H9 (cell line): ENCODE measurements around the gene ZNF37A. TPM values are rescaled to one million over a fixed set of nuclear protein-coding genes. Genes with fewer than 3 reads are reported as not detected.
"Not testable (repeated sequence)": the region's sequence is repeated elsewhere in the genome, so short reads cannot be mapped to it uniquely, and the experiment has no call there.

Source experiments
- DNase-seq: peaks from one replicate; pipeline ENCODE4 v3.0.0-alpha.2; 2017
- H2AFZ ChIP-seq: one replicate; pipeline ENCODE4 v1.6.1; 2013; ENCODE audit warnings: mild to moderate bottlenecking, low read length, control low read depth, moderate library complexity
- H2AK5ac ChIP-seq: 2 replicates; pipeline ENCODE4 v1.6.1; 2013; ENCODE audit warnings: low read length, control low read depth, mixed read lengths; ENCODE audit not compliant: insufficient read length
- H2BK120ac ChIP-seq: one replicate; pipeline ENCODE4 v1.6.1; 2013; ENCODE audit warnings: low read depth, mild to moderate bottlenecking, low read length, control low read depth, inconsistent platforms; ENCODE audit not compliant: poor library complexity, severe bottlenecking
- H2BK12ac ChIP-seq: 2 replicates; pipeline ENCODE4 v1.6.1; 2013; ENCODE audit warnings: low read length, control low read depth, mixed read lengths, low read depth; ENCODE audit not compliant: insufficient read length
- H2BK15ac ChIP-seq: 2 replicates; pipeline ENCODE4 v1.6.1; 2013; ENCODE audit warnings: low read depth, low read length, control low read depth
- H2BK20ac ChIP-seq: one replicate; pipeline ENCODE4 v1.6.1; 2013; ENCODE audit warnings: low read depth, mild to moderate bottlenecking, low read length, control low read depth, inconsistent platforms; ENCODE audit not compliant: poor library complexity, severe bottlenecking
- H2BK5ac ChIP-seq: 2 replicates; pipeline ENCODE4 v1.6.1; 2013; ENCODE audit warnings: low read length, control low read depth, mixed read lengths; ENCODE audit not compliant: insufficient read length
- H3K14ac ChIP-seq: 2 replicates; pipeline ENCODE4 v1.6.1; 2013; ENCODE audit warnings: low read length, control low read depth; ENCODE audit not compliant: insufficient read depth
- H3K18ac ChIP-seq: 2 replicates; pipeline ENCODE4 v1.6.1; 2013; ENCODE audit warnings: low read depth, mild to moderate bottlenecking, mixed read lengths, low read length, control low read depth; ENCODE audit not compliant: insufficient read length
- H3K23ac ChIP-seq: 2 replicates; pipeline ENCODE4 v1.6.1; 2013; ENCODE audit warnings: low read length, control low read depth, mixed read lengths, low read depth; ENCODE audit not compliant: insufficient read length
- H3K23me2 ChIP-seq: 2 replicates; pipeline ENCODE4 v1.6.1; 2013; ENCODE audit warnings: low read depth, mild to moderate bottlenecking, mixed read lengths, low read length, control low read depth; ENCODE audit not compliant: insufficient read length, poor library complexity, severe bottlenecking
- H3K27ac ChIP-seq: 2 replicates; pipeline ENCODE4 v1.5.1; 2013; ENCODE audit warnings: low read length, control low read depth, mixed read lengths, low read depth; ENCODE audit not compliant: insufficient read length
- H3K27me3 ChIP-seq: 2 replicates; pipeline ENCODE4 v1.6.1; 2013; ENCODE audit warnings: low read length, control low read depth, inconsistent platforms; ENCODE audit not compliant: insufficient read depth
- H3K4ac ChIP-seq: 2 replicates; pipeline ENCODE4 v1.6.1; 2013; ENCODE audit warnings: low read depth, mild to moderate bottlenecking, control low read depth, inconsistent platforms, low read length, moderate library complexity
- H3K4me1 ChIP-seq: 2 replicates; pipeline ENCODE4 v1.6.1; 2013; ENCODE audit warnings: low read length, control low read depth, inconsistent platforms; ENCODE audit not compliant: insufficient read depth
- H3K4me2 ChIP-seq: 2 replicates; pipeline ENCODE4 v1.6.1; 2013; ENCODE audit warnings: low read length, control low read depth, mixed read lengths; ENCODE audit not compliant: insufficient read length, insufficient read depth
- H3K56ac ChIP-seq: 2 replicates; pipeline ENCODE4 v1.6.1; 2013; ENCODE audit warnings: low read depth, mild to moderate bottlenecking, mixed read lengths, low read length, control low read depth; ENCODE audit not compliant: insufficient read length
- H3K79me1 ChIP-seq: 2 replicates; pipeline ENCODE4 v1.6.1; 2013; ENCODE audit warnings: low read depth, mild to moderate bottlenecking, moderate library complexity, low read length, control low read depth, inconsistent platforms; ENCODE audit not compliant: insufficient read depth, poor library complexity, severe bottlenecking
- H3K79me2 ChIP-seq: 2 replicates; pipeline ENCODE4 v1.6.1; 2013; ENCODE audit warnings: low read length, control low read depth, inconsistent platforms; ENCODE audit not compliant: insufficient read depth
- H3K9ac ChIP-seq: 2 replicates; pipeline ENCODE4 v1.6.1; 2013; ENCODE audit warnings: low read length, control low read depth, mixed read lengths; ENCODE audit not compliant: insufficient read length; ENCODE audit errors: extremely low read depth
- H3K9me3 ChIP-seq: one replicate; pipeline ENCODE4 v1.6.1; 2013; ENCODE audit warnings: low read depth, low read length, inconsistent platforms; ENCODE audit not compliant: control insufficient read depth
- H3T11ph ChIP-seq: one replicate; pipeline ENCODE4 v1.6.1; 2013; ENCODE audit warnings: mild to moderate bottlenecking, low read length, control low read depth, inconsistent platforms
- H4K20me1 ChIP-seq: one replicate; pipeline ENCODE4 v1.6.1; 2013; ENCODE audit not compliant: control insufficient read depth, insufficient read length, insufficient read depth
- H4K5ac ChIP-seq: 2 replicates; pipeline ENCODE4 v1.6.1; 2013; ENCODE audit warnings: low read depth, mild to moderate bottlenecking, mixed read lengths, low read length, control low read depth; ENCODE audit not compliant: insufficient read length
- H4K8ac ChIP-seq: replicated peaks from 2 replicates; pipeline ENCODE4 v1.6.1; 2013; ENCODE audit warnings: low read length, control low read depth, mixed read lengths, low read depth; ENCODE audit not compliant: insufficient read length
- H4K91ac ChIP-seq: 2 replicates; pipeline ENCODE4 v1.6.1; 2013; ENCODE audit warnings: low read depth, mild to moderate bottlenecking, moderate library complexity, mixed read lengths, low read length, control low read depth; ENCODE audit not compliant: insufficient read length
- H3K27ac Mint-ChIP-seq, 3 experiments: 2 replicates in 2 of 3; 3 replicates in 1 of 3; pipeline ENCODE4 v1.8.0; 2020 to 2021; ENCODE audit warnings: mixed read lengths in 3 of 3, mild to moderate bottlenecking in 1 of 3, moderate library complexity in 1 of 3
- H3K27me3 Mint-ChIP-seq: 2 replicates; pipeline ENCODE4 v1.8.0; 2021; ENCODE audit warnings: low read depth, mild to moderate bottlenecking, moderate library complexity, mixed read lengths
- H3K36me3 Mint-ChIP-seq, 3 experiments: 2 replicates in 2 of 3; 3 replicates in 1 of 3; pipeline ENCODE4 v1.8.0; 2020 to 2021; ENCODE audit warnings: low read depth in 3 of 3, mixed read lengths in 3 of 3; ENCODE audit not compliant: insufficient read depth in 1 of 3
- H3K4me1 Mint-ChIP-seq, 2 experiments: 2 replicates each; pipeline ENCODE4 v1.8.0; 2020; ENCODE audit warnings: mixed read lengths in 2 of 2
- H3K4me3 Mint-ChIP-seq, 2 experiments: 2 replicates in 1 of 2; 3 replicates in 1 of 2; pipeline ENCODE4 v1.8.0; 2020 to 2021; ENCODE audit warnings: mild to moderate bottlenecking in 2 of 2, mixed read lengths in 2 of 2, moderate library complexity in 1 of 2
- H3K9me3 Mint-ChIP-seq, 2 experiments: 2 replicates in 1 of 2; 3 replicates in 1 of 2; pipeline ENCODE4 v1.8.0; 2020; ENCODE audit warnings: mild to moderate bottlenecking in 2 of 2, mixed read lengths in 2 of 2, moderate library complexity in 1 of 2
- WGBS: extraction: QIAGEN DNeasy Blood & Tissue Kit; methylation state at CpG from one replicate; pipeline ENCODE4 v1.1.7; 2013; ENCODE audit warnings: missing lambda C conversion rate, low lambda C conversion rate, mixed read lengths; ENCODE audit not compliant: insufficient read length; ENCODE audit errors: extremely low coverage; 5-methylcytosine and 5-hydroxymethylcytosine counted together
- total RNA-seq: library from RNA; stranded (reverse); gene quantifications from 2 replicates; pipeline ENCODE4 v1.2.1, GENCODE V29; 2021
- TF ChIP-seq, protein P1 (sequence below): fragments of 200-600 bp; sonication (generic); conservative IDR thresholded peaks from 3 replicates; pipeline ENCODE4 v1.8.0; 2021; ENCODE audit warnings: antibody characterized with exemption, mild to moderate bottlenecking

The ZNF37A gene
- total RNA-seq, 1 experiment from 2014 or later: 9.5 TPM

DNA sequence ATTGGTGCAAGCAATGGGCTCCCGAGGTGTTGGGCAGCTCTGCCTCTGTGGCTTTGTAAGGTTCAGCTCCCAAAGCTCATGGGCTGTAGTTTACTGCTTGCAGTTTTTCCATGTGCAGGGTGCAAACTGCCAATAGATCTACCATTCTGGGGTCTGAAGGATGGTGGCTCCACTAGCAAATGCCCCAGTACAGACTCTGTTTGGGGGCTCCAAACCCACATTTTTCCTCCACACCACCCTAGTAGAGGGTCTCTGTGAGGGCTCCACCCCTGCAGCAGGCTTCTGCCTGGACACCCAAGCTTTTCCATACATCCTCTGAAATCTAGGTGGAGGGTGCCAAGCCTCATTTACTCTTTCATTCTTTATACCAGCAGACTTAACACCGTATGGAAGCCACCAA lies 17.4 kb upstream of the ZNF37A start:
- Histone ChIP-seq H3T11ph (no peak overlapping the region), H4K8ac (no peak overlapping the region), H2BK120ac (no peak overlapping the region), H3K14ac (no peak overlapping the region), H3K27me3 (no peaks in the 10 kb centered on the region), H3K4ac (no peak overlapping the region), H3K23me2 (no peaks in the 10 kb centered on the region), H3K4me1 (no peaks in the 10 kb centered on the region), H2AK5ac (no peak overlapping the region), H3K79me1 (no peaks in the 10 kb centered on the region), H3K23ac (no peak overlapping the region), H2BK20ac (no peak overlapping the region), H3K4me2 (no peak overlapping the region), H3K9me3 (peaks cover 48% of the 10 kb centered on the region), H4K91ac (no peak overlapping the region), H3K9ac (no peak overlapping the region), H2BK15ac (no peak overlapping the region), H4K5ac (no peak overlapping the region), H2AFZ (no peak overlapping the region), H3K56ac (no peak overlapping the region), H2BK5ac (no peak overlapping the region), H4K20me1 (no peaks in the 10 kb centered on the region), H3K18ac (no peak overlapping the region), H3K27ac (no peak overlapping the region), H2BK12ac (no peak overlapping the region), H3K79me2 (no peaks in the 10 kb centered on the region)
- Mint-ChIP-seq H3K36me3 (peaks cover 4 to 28% (median 14%) of the 10 kb centered on the region in 3 experiments), H3K4me3 (no peak overlapping the region), H3K9me3 (peaks cover 86 to 93% of the 10 kb centered on the region in 2 experiments), H3K4me1 (no peaks in the 10 kb centered on the region), H3K27ac (no peak overlapping the region), H3K27me3 (peaks cover 5% of the 10 kb centered on the region)
- no CpG with 5 or more reads among the region's 2 CpGs for WGBS
- TF ChIP-seq, protein P1, sequence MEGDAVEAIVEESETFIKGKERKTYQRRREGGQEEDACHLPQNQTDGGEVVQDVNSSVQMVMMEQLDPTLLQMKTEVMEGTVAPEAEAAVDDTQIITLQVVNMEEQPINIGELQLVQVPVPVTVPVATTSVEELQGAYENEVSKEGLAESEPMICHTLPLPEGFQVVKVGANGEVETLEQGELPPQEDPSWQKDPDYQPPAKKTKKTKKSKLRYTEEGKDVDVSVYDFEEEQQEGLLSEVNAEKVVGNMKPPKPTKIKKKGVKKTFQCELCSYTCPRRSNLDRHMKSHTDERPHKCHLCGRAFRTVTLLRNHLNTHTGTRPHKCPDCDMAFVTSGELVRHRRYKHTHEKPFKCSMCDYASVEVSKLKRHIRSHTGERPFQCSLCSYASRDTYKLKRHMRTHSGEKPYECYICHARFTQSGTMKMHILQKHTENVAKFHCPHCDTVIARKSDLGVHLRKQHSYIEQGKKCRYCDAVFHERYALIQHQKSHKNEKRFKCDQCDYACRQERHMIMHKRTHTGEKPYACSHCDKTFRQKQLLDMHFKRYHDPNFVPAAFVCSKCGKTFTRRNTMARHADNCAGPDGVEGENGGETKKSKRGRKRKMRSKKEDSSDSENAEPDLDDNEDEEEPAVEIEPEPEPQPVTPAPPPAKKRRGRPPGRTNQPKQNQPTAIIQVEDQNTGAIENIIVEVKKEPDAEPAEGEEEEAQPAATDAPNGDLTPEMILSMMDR: no peak
- DNase-seq: no peak

DNA sequence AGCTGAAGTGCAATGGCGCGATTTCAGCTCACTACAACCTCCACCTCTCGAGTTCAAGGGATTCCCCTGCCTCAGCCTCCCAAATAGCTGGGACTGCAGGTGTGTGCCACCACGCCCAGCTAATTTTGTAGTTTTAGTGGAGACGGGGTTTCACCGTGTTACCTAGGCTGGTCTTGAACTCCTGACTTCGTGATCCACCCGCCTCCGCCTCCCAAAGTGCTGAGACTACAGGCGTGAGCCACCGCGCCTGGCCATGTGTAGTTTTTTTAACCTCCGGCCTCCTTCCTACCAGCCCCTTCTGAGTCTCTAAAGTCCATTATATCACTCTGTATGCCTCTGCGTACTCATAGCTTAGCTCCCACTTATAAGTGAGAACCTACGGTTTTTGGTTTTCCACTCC lies 819 bp upstream of the ZNF37A start:
- not testable (repeated sequence) for H2BK120ac ChIP-seq, H3T11ph ChIP-seq, H2BK20ac ChIP-seq, H2AK5ac ChIP-seq, H2BK12ac ChIP-seq, H2BK5ac ChIP-seq, H3K56ac ChIP-seq, H3K27me3 Mint-ChIP-seq, H4K91ac ChIP-seq, H3K23me2 ChIP-seq, H3K14ac ChIP-seq, H3K9ac ChIP-seq, H3K27ac Mint-ChIP-seq, H3K4me1 Mint-ChIP-seq, H4K8ac ChIP-seq, H3K4ac ChIP-seq, H2AFZ ChIP-seq, H3K18ac ChIP-seq, H3K27me3 ChIP-seq, H3K23ac ChIP-seq, H4K5ac ChIP-seq, H3K79me1 ChIP-seq, H3K79me2 ChIP-seq, H3K27ac ChIP-seq, H4K20me1 ChIP-seq, H3K9me3 ChIP-seq, H2BK15ac ChIP-seq, H3K4me1 ChIP-seq, DNase-seq
- no CpG with 5 or more reads among the region's 15 CpGs for WGBS
- H3K4me2 ChIP-seq: peak overlapping the region; percentile 64
- peaks cover 32 to 35% (median 33%) of the 10 kb centered on the region in 3 experiments for H3K36me3 Mint-ChIP-seq
- peaks cover 49 to 55% of the 10 kb centered on the region in 2 experiments for H3K9me3 Mint-ChIP-seq
- peak overlapping the region; percentile 81 to 88; a peak in 4 of 5 replicates for H3K4me3 Mint-ChIP-seq
